NCI-H187 (cell line): ENCODE measurements around the gene MRPS9.

Source experiments
- DNase-seq, 2 experiments: peaks; one replicate each; lab custom pipeline; 2025; lab: John Stamatoyannopoulos, UW

The MRPS9 gene

GRCh38 chr2:105037572-105038382 lies at the start of gene MRPS9:
Gene MRPS9, plus strand, starts transcription at chr2:105038069. Its CDS starts 24 bp downstream, at chr2:105038093.
- DNase-seq: peak; percentile 78 to 89

DNA sequence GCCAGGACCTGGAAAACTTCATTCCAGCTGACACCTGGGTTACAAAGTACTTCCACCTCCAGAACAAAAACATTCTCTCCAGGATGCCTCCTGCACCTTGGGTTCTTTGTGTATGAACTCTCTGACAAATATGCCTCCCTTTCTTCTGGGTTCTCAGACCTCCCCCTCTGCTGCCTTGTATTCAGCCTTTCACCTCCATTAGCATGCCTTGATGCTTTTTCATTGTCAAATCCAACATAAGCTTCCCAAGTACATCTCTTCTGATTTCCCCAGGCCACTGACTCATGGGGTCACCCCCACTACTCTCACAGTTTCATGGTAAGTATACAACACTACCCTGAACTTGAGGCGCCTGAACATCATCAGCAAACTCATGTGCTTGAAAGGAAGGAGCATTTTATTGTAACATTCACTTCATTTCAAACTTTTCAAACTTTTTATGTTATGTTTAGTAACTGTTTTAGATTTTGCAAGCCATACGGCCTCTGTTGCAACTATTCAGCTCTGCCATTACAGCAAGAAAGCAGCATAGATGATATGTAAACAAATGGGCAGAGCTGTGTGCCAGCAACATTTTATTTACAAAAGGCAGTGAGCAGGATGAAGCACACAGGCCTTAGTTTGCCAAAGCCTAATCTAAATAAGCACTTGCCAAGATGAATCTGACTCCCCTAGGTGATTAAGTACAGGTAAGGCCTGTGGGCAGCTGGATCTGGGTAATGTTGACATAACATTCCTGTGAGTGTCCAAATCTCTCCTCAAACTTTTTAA lies 32.5 kb upstream of the MRPS9 start:
- DNase-seq: no peak

- no peak for DNase-seq
Observed at GRCh38 chr2:105007367-105007766, 30.5 kb upstream of the MRPS9 start.

GRCh38 chr2:105032476-105032875 lies 5.4 kb upstream of the MRPS9 start:
- no peak for DNase-seq

GRCh38 chr2:105034170-105034569 lies 3.7 kb upstream of the MRPS9 start:
- DNase-seq: no peak

GRCh38 chr2:105038383-105039061 lies 653 bp downstream of the MRPS9 start:
- DNase-seq: no peak

- DNase-seq: no peak
Observed at GRCh38 chr2:105039559-105039958, 1.7 kb downstream of the MRPS9 start.

DNA sequence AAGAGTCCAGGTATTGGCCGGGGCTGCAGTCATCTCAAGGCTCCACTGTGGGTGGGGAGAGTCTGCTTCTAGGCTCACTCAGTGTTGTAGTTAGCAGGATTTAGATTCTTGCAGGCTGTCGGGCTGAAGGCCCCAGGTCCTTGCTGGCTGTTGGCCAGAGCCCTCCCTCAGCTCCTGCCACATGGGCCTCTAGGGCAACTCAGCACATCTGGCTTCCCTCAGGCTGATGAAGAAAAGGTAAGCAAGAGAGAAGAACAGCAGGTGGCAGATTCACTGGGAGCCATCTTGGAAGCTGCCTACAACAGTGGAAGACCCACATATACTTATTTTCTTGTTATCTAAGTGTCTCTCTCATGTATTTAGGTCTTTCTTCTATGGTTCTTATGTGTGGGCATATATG lies 4.3 kb downstream of the MRPS9 start:
- no peak for DNase-seq

- DNase-seq: no peak
Observed at GRCh38 chr2:105052773-105053172, 14.9 kb downstream of the MRPS9 start.

- DNase-seq: no peak
Observed at GRCh38 chr2:105055613-105056012, 17.7 kb downstream of the MRPS9 start.

DNA sequence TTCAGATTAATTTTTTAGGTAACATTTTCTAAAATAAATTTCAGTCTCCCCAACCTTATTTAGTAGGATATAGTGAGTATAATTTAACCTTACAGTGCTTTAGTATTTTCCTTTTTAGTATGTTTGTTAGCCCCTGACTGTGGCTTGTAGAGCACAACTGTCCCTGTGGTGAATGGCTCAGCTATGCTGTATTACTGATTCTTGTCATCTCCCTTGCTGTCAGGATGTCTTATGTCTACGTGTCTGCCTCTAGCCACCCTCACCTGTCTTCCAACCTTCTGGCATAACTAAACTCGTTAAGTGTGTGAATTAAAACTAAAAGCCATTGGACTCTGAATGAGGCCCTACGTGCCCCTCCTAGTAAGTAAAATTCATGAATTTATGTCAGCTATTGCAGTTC lies 18.4 kb downstream of the MRPS9 start:
- DNase-seq: no peak

DNA sequence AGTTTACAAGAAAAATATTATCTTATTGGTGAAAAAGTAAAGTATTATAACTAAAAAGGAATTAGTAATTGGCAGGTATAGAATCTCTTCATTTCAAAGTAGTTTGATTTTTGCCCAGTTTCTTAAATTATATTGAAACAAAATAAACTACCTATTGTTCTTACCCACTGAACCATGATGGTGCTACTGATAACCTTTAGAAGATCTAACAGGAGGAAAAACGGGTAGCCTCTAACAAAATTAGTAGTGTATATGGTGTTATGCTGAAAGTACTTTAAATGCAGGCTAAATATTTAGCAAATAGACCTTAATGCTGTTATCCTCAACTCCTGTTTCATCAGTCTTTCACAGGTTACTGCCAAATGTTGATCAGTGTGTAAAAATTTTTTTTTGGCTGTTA lies 19.1 kb downstream of the MRPS9 start:
- DNase-seq: no peak

DNA sequence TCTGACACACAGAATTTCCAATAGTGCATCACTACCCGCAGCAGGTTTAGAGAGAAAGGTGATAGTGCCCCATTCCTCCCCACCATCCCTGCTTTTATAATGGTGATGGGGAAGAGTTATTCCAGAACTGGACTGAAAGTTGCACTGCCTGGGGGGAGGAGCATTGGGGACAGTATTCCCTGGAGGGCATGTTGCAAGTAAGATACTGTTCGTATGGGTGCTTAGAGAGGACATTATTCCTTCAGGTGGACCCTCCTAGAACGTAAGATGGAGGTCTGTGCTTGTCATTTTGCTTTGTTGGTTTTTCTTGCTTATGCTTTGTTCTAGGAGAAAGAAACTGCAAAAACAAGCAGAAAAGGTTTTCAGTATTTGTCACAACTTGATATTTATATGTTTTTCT lies 23.7 kb downstream of the MRPS9 start:
- DNase-seq: no peak

- no peak for DNase-seq
Observed at GRCh38 chr2:105062158-105062557, 24.3 kb downstream of the MRPS9 start.

- DNase-seq: no peak
Observed at GRCh38 chr2:105068387-105068786, 30.5 kb downstream of the MRPS9 start.

DNA sequence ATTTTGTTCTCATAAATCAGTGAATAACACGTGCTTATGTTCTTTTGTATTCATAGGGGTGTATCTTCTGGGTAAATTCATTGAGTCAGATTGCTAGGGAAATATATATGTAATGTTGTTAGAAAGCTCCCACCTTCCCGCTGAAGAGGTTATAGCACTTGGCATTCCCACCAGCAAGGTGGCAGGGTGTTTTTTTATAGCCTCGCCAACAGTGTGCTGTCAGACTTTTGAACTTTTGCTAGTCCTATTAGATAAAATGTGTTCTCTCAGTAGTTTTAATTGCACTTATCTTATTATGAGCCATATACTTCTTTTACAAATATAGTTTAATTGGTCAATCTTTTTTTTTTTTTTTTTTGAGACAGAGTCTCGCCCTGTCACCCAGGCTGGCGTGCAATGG lies 31.0 kb downstream of the MRPS9 start:
- no peak for DNase-seq

GRCh38 chr2:105070010-105070865 lies 32.4 kb downstream of the MRPS9 start:
- DNase-seq: no peak

- DNase-seq: no peak
Observed at GRCh38 chr2:105071379-105071778, 33.5 kb downstream of the MRPS9 start.

- no peak for DNase-seq
Observed at GRCh38 chr2:105072039-105072438, 34.2 kb downstream of the MRPS9 start.

GRCh38 chr2:105073591-105073990 lies 35.7 kb downstream of the MRPS9 start:
- no peak for DNase-seq

DNA sequence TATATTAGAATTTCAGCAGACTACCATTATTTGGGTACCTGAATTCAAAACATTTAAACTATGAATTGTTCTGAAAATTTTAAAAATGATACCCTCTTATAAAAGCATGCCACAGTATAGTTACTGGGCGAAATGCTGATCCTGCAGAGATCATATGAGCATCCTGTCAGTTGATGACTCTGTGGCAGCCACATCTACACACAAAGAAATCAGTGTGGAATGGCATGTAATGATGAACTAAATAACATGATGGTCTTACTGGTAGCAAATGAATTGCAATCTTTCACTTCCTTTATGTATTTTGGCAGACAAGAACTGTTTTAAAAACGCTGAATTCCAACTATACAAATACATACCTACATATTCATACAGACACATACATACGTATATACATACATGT lies 38.3 kb downstream of the MRPS9 start:
- DNase-seq: no peak
